WTC11 (cell line): ENCODE measurements around the gene ZMPSTE24. TPM values are rescaled to one million over a fixed set of nuclear protein-coding genes. Genes with fewer than 3 reads are reported as not detected.

ENCODE experiments used
- ATAC-seq: fragments of 200-7000 bp; cut with Tn5 transposase; 2 replicates; pipeline ENCODE4 v1.10.0; 2021; ENCODE audit warnings: mild to moderate bottlenecking, moderate library complexity
- CTCF ChIA-PET: fragments of 300-600 bp; sonication (Branson Sonifier 250); formaldehyde crosslinking; loops from one replicate; lab custom pipeline; 2021; ENCODE audit warnings: antibody characterized with exemption; lab: Charles Lee
- POLR2A ChIA-PET: fragments of 350-600 bp; sonication (Branson Sonifier 250); formaldehyde crosslinking; loops from one replicate; lab custom pipeline; 2021; ENCODE audit warnings: antibody characterized with exemption; lab: Charles Lee
- DNase-seq: peaks from one replicate; pipeline ENCODE4 v3.0.0; 2021; ENCODE audit warnings: low spot score
- H3K27ac Mint-ChIP-seq: 2 replicates; pipeline ENCODE4 v1.8.0; 2021; ENCODE audit warnings: mixed read lengths
- H3K27me3 Mint-ChIP-seq: 2 replicates; pipeline ENCODE4 v1.8.0; 2021; ENCODE audit warnings: low read depth, mild to moderate bottlenecking, moderate library complexity, mixed read lengths
- H3K36me3 Mint-ChIP-seq: 2 replicates; pipeline ENCODE4 v1.8.0; 2021; ENCODE audit warnings: mixed read lengths
- H3K4me1 Mint-ChIP-seq: 2 replicates; pipeline ENCODE4 v1.8.0; 2022; ENCODE audit warnings: mixed read lengths
- H3K4me3 Mint-ChIP-seq: 2 replicates; pipeline ENCODE4 v1.8.0; 2021; ENCODE audit warnings: mild to moderate bottlenecking, moderate library complexity, mixed read lengths
- H3K9me3 Mint-ChIP-seq: 2 replicates; pipeline ENCODE4 v1.8.0; 2021; ENCODE audit warnings: mixed read lengths
- EMX1 ChIP-seq: fragments of 250-450 bp; sonication (Bioruptor Pico); IDR thresholded peaks from 2 replicates; pipeline ENCODE4 v1.8.0; 2021; ENCODE audit warnings: mild to moderate bottlenecking
- FOXP1 ChIP-seq: sonication (generic); formaldehyde crosslinking; IDR thresholded peaks from 2 replicates; pipeline ENCODE4 v1.8.0; 2022; ENCODE audit warnings: missing genetic modification reagents, mild to moderate bottlenecking, moderate library complexity, borderline replicate concordance
- JUN ChIP-seq: sonication (generic); formaldehyde crosslinking; IDR thresholded peaks from 2 replicates; pipeline ENCODE4 v1.8.0; 2023; ENCODE audit warnings: mild to moderate bottlenecking, missing genetic modification reagents
- PRRX2 ChIP-seq: fragments of 250-450 bp; sonication (Bioruptor Pico); IDR thresholded peaks from 2 replicates; pipeline ENCODE4 v1.8.0; 2021; ENCODE audit warnings: mild to moderate bottlenecking
- ZNF219 ChIP-seq: sonication (generic); formaldehyde crosslinking; IDR thresholded peaks from 2 replicates; pipeline ENCODE4 v1.8.0; 2023; ENCODE audit warnings: missing genetic modification reagents, mild to moderate bottlenecking, borderline replicate concordance
- ZNF396 ChIP-seq: fragments of 250-450 bp; sonication (Bioruptor Pico); IDR thresholded peaks from 2 replicates; pipeline ENCODE4 v1.8.0; 2021; ENCODE audit warnings: mild to moderate bottlenecking, moderate library complexity, borderline replicate concordance
- ZNF671 ChIP-seq: fragments of 250-450 bp; sonication (Bioruptor Pico); IDR thresholded peaks from 2 replicates; pipeline ENCODE4 v1.8.0; 2021; ENCODE audit warnings: mild to moderate bottlenecking
- total RNA-seq: library from RNA; stranded (reverse); gene quantifications from 3 replicates; pipeline ENCODE4 v1.2.3, GENCODE V29; 2021
- TF ChIP-seq, protein P1 (sequence below): sonication (generic); formaldehyde crosslinking; IDR thresholded peaks from 2 replicates; pipeline ENCODE4 v1.8.1; 2022; ENCODE audit warnings: low read depth, missing genetic modification reagents, borderline replicate concordance
- TF ChIP-seq, protein P2 (sequence below): fragments of 250-450 bp; sonication (Bioruptor Pico); IDR thresholded peaks from 2 replicates; pipeline ENCODE4 v1.9.0; 2021; ENCODE audit warnings: mild to moderate bottlenecking
- TF ChIP-seq, protein P3 (sequence below): sonication (generic); formaldehyde crosslinking; IDR thresholded peaks from 2 replicates; pipeline ENCODE4 v1.8.1; 2023; ENCODE audit warnings: mild to moderate bottlenecking, missing genetic modification reagents
- TF ChIP-seq, protein P4 (sequence below): sonication (generic); formaldehyde crosslinking; IDR thresholded peaks from 2 replicates; pipeline ENCODE4 v1.8.0; 2022; ENCODE audit warnings: mild to moderate bottlenecking, missing genetic modification reagents
- TF ChIP-seq, protein P5 (sequence below): sonication (generic); formaldehyde crosslinking; IDR thresholded peaks from 2 replicates; pipeline ENCODE4 v1.8.1; 2023; ENCODE audit warnings: mild to moderate bottlenecking, missing genetic modification reagents, moderate library complexity
- TF ChIP-seq, protein P6 (sequence below): fragments of 250-450 bp; sonication (Bioruptor Pico); IDR thresholded peaks from 2 replicates; pipeline ENCODE4 v2.1.2; 2022; ENCODE audit warnings: mild to moderate bottlenecking, moderate library complexity
- TF ChIP-seq, protein P7 (sequence below): fragments of 250-450 bp; sonication (Bioruptor Pico); IDR thresholded peaks from 2 replicates; pipeline ENCODE4 v1.9.0; 2021; ENCODE audit warnings: mild to moderate bottlenecking, borderline replicate concordance

Gene ZMPSTE24
- total RNA-seq, 1 experiment from 2014 or later = 31.7 TPM

DNA sequence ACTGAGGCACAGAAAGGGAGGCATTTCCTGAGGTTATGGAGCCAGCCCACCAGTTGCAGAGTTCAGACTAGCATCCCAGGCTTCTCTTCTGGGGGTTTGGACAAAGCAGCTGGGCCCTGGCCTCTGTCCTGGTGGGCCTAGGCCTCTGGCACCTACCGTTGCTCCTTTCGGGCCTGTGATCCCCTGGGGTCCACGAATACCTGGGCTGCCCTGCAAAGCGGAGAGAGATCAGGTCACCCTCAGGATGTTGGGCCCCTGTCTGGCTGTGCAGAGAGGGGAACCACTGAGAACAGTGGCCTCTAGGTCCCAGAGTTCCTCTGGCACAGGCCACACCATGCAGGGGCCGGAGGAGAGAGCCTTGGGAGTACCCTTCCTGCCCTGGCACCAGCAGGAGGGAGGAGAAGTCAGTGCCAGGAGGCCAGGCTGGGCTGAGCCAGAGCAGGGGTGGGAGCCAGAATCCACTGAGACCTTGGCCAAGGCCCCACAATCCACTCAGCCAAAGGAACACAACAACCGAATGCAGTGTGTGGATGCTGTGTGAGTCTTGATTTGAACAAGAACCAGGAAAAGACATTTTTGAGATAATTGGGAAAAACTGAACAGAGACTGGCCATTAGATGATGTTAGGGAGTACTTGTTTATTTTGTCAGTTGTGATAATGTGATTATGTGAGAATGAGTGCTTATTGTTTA lies 50.1 kb downstream of the ZMPSTE24 start:
- DNase-seq = no peak
- Mint-ChIP-seq H3K27me3 (peaks cover 32% of the 10 kb centered on the region), H3K27ac (no peak overlapping the region), H3K4me1 (no peaks in the 10 kb centered on the region), H3K36me3 (no peaks in the 10 kb centered on the region), H3K4me3 (no peak overlapping the region), H3K9me3 (no peaks in the 10 kb centered on the region)
- no peak for ATAC-seq
- POLR2A ChIA-PET = no interaction called here
- TF ChIP-seq, protein P1, sequence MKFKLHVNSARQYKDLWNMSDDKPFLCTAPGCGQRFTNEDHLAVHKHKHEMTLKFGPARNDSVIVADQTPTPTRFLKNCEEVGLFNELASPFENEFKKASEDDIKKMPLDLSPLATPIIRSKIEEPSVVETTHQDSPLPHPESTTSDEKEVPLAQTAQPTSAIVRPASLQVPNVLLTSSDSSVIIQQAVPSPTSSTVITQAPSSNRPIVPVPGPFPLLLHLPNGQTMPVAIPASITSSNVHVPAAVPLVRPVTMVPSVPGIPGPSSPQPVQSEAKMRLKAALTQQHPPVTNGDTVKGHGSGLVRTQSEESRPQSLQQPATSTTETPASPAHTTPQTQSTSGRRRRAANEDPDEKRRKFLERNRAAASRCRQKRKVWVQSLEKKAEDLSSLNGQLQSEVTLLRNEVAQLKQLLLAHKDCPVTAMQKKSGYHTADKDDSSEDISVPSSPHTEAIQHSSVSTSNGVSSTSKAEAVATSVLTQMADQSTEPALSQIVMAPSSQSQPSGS = no peak
- TF ChIP-seq PRRX2 (CRISPR knock-in tag) (no peak), JUN (CRISPR knock-in tag) (no peak), ZNF396 (no peak)
- CTCF ChIA-PET = interaction anchor here (1.3 kb wide), 1 partner anchor 164 kb away, joined by 4 read pairs; no protein-coding TSS in a partner anchor

DNA sequence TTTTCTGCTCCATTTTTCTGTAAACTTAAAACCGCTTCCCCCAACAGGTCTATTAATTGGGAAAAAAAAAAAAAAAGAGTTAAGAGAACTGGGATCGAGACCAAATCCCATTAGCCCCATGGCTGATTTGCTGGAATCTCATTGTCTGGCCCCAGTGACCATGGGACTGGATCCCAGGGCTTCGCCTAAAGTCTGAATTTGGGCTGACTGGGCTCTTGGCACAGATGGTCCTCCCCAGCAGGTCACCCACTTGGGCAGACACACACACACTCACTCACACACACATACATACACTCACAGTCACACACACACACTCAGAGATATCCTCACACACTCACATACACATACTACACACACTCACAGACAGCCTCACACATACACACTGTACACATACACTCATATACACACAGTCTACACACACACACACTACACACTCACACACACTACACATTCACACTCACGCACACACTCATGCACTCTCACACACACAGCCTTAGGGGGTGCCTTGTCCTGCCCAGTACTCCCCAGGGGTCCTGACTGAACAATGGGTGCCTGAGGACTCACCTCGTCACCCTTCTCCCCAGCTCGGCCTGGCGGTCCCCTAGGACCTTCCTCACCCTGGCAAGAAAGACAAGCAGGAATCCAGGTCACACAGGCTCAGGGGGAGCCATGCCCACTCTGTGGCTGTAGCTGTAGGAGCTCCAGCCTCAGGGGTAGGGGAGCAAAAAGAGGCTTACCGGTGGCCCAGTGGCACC lies 51.5 kb downstream of the ZMPSTE24 start:
- no peak overlapping the region for H3K27ac Mint-ChIP-seq
- H3K27me3 Mint-ChIP-seq = peaks cover 34% of the 10 kb centered on the region
- TF ChIP-seq, protein P2, sequence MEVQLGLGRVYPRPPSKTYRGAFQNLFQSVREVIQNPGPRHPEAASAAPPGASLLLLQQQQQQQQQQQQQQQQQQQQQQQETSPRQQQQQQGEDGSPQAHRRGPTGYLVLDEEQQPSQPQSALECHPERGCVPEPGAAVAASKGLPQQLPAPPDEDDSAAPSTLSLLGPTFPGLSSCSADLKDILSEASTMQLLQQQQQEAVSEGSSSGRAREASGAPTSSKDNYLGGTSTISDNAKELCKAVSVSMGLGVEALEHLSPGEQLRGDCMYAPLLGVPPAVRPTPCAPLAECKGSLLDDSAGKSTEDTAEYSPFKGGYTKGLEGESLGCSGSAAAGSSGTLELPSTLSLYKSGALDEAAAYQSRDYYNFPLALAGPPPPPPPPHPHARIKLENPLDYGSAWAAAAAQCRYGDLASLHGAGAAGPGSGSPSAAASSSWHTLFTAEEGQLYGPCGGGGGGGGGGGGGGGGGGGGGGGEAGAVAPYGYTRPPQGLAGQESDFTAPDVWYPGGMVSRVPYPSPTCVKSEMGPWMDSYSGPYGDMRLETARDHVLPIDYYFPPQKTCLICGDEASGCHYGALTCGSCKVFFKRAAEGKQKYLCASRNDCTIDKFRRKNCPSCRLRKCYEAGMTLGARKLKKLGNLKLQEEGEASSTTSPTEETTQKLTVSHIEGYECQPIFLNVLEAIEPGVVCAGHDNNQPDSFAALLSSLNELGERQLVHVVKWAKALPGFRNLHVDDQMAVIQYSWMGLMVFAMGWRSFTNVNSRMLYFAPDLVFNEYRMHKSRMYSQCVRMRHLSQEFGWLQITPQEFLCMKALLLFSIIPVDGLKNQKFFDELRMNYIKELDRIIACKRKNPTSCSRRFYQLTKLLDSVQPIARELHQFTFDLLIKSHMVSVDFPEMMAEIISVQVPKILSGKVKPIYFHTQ = no peak
- TF ChIP-seq, protein P3, sequence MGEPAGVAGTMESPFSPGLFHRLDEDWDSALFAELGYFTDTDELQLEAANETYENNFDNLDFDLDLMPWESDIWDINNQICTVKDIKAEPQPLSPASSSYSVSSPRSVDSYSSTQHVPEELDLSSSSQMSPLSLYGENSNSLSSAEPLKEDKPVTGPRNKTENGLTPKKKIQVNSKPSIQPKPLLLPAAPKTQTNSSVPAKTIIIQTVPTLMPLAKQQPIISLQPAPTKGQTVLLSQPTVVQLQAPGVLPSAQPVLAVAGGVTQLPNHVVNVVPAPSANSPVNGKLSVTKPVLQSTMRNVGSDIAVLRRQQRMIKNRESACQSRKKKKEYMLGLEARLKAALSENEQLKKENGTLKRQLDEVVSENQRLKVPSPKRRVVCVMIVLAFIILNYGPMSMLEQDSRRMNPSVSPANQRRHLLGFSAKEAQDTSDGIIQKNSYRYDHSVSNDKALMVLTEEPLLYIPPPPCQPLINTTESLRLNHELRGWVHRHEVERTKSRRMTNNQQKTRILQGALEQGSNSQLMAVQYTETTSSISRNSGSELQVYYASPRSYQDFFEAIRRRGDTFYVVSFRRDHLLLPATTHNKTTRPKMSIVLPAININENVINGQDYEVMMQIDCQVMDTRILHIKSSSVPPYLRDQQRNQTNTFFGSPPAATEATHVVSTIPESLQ (CRISPR knock-in tag) = no peak
- TF ChIP-seq ZNF671 (CRISPR knock-in tag) = no peak
- no peak for DNase-seq
- H3K9me3 Mint-ChIP-seq = no peaks in the 10 kb centered on the region
- H3K4me1 Mint-ChIP-seq = peaks cover 4% of the 10 kb centered on the region
- ChIA-PET CTCF (interaction anchor here (2.5 kb wide), 1 partner anchor 29 kb away, joined by 14 read pairs; no protein-coding TSS in a partner anchor), POLR2A (no interaction called here)
- ATAC-seq = no peak
- no peaks in the 10 kb centered on the region for H3K36me3 Mint-ChIP-seq
- H3K4me3 Mint-ChIP-seq = no peak overlapping the region

DNA sequence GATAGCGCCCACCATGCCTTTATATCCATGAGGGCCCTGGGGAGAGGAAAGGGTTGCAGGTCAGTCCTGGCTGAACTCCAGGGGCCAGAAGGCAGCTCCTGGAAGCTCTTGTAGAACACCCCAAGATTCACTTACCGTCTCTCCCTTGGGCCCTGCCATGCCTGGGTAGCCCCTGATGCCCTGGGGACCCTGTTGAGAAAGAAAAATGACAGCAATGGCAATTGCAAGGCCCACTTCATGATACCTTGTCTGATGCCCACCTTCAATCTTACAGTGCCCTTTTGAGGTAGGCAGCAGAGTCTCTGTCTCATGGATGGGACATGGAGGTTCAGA lies 52.1 kb downstream of the ZMPSTE24 start:
- Mint-ChIP-seq H3K4me3 (no peak overlapping the region), H3K27ac (no peak overlapping the region), H3K4me1 (peaks cover 9% of the 10 kb centered on the region), H3K9me3 (no peaks in the 10 kb centered on the region), H3K36me3 (no peaks in the 10 kb centered on the region), H3K27me3 (peaks cover 35% of the 10 kb centered on the region)
- no peak for ATAC-seq
- no peak for DNase-seq
- ChIA-PET CTCF (interaction anchor here (1.4 to 2.5 kb wide), 3 partner anchors 14 to 227 kb away, joined by 3 to 14 read pairs (median 3); no protein-coding TSS in a partner anchor), POLR2A (no interaction called here)
- TF ChIP-seq, protein P4, sequence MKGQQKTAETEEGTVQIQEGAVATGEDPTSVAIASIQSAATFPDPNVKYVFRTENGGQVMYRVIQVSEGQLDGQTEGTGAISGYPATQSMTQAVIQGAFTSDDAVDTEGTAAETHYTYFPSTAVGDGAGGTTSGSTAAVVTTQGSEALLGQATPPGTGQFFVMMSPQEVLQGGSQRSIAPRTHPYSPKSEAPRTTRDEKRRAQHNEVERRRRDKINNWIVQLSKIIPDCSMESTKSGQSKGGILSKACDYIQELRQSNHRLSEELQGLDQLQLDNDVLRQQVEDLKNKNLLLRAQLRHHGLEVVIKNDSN (CRISPR knock-in tag) = no peak
- TF ChIP-seq, protein P5, sequence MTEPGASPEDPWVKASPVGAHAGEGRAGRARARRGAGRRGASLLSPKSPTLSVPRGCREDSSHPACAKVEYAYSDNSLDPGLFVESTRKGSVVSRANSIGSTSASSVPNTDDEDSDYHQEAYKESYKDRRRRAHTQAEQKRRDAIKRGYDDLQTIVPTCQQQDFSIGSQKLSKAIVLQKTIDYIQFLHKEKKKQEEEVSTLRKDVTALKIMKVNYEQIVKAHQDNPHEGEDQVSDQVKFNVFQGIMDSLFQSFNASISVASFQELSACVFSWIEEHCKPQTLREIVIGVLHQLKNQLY = no peak
- TF ChIP-seq FOXP1 (no peak), ZNF219 (no peak), EMX1 (CRISPR knock-in tag) (no peak)
- TF ChIP-seq, protein P6, sequence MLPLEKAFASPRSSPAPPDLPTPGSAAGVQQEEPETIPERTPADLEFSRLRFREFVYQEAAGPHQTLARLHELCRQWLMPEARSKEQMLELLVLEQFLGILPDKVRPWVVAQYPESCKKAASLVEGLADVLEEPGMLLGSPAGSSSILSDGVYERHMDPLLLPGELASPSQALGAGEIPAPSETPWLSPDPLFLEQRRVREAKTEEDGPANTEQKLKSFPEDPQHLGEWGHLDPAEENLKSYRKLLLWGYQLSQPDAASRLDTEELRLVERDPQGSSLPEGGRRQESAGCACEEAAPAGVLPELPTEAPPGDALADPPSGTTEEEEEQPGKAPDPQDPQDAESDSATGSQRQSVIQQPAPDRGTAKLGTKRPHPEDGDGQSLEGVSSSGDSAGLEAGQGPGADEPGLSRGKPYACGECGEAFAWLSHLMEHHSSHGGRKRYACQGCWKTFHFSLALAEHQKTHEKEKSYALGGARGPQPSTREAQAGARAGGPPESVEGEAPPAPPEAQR = no peak
- TF ChIP-seq, protein P7, sequence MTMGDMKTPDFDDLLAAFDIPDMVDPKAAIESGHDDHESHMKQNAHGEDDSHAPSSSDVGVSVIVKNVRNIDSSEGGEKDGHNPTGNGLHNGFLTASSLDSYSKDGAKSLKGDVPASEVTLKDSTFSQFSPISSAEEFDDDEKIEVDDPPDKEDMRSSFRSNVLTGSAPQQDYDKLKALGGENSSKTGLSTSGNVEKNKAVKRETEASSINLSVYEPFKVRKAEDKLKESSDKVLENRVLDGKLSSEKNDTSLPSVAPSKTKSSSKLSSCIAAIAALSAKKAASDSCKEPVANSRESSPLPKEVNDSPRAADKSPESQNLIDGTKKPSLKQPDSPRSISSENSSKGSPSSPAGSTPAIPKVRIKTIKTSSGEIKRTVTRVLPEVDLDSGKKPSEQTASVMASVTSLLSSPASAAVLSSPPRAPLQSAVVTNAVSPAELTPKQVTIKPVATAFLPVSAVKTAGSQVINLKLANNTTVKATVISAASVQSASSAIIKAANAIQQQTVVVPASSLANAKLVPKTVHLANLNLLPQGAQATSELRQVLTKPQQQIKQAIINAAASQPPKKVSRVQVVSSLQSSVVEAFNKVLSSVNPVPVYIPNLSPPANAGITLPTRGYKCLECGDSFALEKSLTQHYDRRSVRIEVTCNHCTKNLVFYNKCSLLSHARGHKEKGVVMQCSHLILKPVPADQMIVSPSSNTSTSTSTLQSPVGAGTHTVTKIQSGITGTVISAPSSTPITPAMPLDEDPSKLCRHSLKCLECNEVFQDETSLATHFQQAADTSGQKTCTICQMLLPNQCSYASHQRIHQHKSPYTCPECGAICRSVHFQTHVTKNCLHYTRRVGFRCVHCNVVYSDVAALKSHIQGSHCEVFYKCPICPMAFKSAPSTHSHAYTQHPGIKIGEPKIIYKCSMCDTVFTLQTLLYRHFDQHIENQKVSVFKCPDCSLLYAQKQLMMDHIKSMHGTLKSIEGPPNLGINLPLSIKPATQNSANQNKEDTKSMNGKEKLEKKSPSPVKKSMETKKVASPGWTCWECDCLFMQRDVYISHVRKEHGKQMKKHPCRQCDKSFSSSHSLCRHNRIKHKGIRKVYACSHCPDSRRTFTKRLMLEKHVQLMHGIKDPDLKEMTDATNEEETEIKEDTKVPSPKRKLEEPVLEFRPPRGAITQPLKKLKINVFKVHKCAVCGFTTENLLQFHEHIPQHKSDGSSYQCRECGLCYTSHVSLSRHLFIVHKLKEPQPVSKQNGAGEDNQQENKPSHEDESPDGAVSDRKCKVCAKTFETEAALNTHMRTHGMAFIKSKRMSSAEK (CRISPR knock-in tag) = no peak
